Measurements from ENCODE around the gene RAPGEF6.

GRCh38 chr5:131406975-131407638 lies 227.9 kb downstream of the RAPGEF6 start:
- TF ChIP-seq EP300 (IDR thresholded peaks at IDR 0.05) (no peak), CTCF (IDR thresholded peaks at IDR 0.05) (no peak), POLR2AphosphoS5 (IDR thresholded peaks at IDR 0.05) (no peak)
